Activated naive CD4-positive, alpha-beta T cell treated with Interleukin-2 at 50 U/mL for 16 hours (primary cell): ENCODE data around the gene AP1M1.
"Not testable (repeated sequence)": the region's sequence is repeated elsewhere in the genome, so short reads cannot be mapped to it uniquely, and the experiment has no call there.

ENCODE experiments used
- DNase-seq: peaks from one replicate; pipeline ENCODE4 v3.0.0-alpha.2; 2020

AP1M1 gene

GRCh38 chr19:16265205-16265604, 67.5 kb downstream of the AP1M1 start:
- DNase-seq: no peak

- DNase-seq: no peak
Measured at GRCh38 chr19:16265890-16266585, 68.3 kb downstream of the AP1M1 start.

DNA sequence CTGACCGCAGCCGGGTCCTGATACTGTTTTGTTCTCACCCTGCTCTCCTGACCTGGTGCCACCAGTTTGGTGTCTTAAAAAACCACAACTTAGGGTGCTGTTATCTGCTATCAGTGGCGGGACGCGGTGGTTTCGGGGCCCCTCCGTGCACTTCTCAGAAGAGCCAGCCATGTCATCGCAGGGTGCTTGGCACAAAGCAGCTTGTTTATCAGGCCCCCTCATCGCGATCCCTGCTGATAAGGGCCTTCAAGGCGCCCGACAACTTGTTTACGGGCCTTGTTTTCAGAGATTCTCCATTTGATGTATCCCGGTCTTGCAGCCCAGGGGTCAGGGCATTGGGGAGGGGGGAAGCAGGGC, 68.9 kb downstream of the AP1M1 start:
- DNase-seq: peak; percentile 65

GRCh38 chr19:16268676-16269319, 71.1 kb downstream of the AP1M1 start:
- DNase-seq: peak; percentile 53

GRCh38 chr19:16272945-16273344, 75.2 kb downstream of the AP1M1 start:
- DNase-seq: no peak

GRCh38 chr19:16274447-16274846, 76.7 kb downstream of the AP1M1 start:
- DNase-seq: no peak

- no peak for DNase-seq
Measured at GRCh38 chr19:16280306-16280705, 82.6 kb downstream of the AP1M1 start.

- DNase-seq: no peak
Measured at GRCh38 chr19:16281743-16282142, 84.0 kb downstream of the AP1M1 start.

- peak; percentile 78 for DNase-seq
Measured at GRCh38 chr19:16283210-16284061, 85.7 kb downstream of the AP1M1 start.

- no peak for DNase-seq
Measured at GRCh38 chr19:16284505-16284904, 86.8 kb downstream of the AP1M1 start.

DNA sequence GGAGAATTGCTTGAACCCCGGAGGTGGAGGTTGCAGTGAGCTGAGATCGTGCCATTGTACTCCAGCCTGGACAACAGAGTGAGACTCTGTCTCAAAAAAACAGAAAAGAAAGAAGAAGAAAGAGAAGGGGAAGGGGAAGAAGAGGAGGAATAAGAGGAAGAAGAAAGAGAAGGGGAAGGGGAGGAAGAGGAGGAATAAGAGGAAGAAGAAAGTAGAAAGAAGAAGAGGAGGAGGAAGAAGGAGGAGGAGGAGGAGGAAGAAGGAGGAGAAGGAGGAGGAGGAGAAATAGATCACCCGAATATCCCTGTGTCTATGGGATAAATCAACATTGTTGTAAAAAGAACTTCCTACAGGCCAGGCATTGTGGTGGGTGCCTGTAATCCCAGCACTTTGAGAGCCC, 87.4 kb downstream of the AP1M1 start:
- not testable (repeated sequence) for DNase-seq

DNA sequence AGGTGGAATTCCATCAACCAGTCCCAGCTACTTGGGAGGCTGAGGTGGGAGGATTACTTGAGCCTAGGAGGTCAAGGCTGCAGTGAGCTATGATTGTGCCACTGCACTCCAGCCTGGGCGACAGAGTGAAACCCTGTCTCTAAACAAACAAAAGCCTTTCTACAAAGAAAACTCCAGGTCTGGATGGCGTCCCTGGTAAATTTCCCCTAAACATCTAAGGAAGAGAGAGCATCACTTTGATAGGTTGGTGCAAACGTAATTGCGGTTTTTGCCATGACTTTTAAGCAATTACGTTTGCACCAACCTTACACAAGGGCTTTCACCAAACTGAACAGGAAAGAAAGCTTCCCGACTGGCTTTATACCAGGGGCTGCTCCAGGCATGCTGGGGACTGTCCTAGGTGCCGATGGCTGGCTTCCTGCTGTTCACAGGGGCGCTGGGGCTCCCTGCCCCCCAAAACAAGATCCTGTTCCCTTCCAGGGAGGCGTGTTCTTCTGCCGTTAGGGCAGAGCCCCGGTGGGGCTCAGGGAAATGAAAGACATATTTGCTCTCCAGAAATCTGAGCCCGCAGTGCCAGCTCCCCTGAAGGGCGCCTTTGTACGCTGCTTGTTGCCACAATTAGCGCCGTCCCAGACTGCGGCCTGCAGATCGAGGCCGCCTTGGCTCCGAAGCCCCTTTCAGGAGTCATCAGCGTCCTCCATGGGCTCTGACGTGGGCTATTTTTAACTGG, 88.2 kb downstream of the AP1M1 start:
- DNase-seq: no peak

DNA sequence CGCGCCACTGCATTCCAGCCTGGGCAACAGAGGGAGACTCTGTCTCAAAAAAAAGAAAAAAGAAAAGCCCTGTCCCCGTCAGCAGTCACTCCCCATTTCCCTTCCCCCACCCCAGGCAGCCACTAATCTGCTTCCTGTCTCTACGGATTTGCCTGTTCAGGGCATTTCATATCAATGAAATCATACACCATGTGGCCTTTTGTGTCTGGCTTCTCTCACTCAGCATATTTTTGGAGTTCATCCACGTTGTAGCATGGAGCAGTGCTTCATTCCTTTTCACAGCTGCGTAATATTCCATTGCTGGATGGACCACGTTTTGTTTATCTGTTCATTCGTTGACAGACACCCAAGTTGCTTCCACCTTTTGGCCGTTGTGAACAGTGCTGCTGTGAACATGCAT, 90.8 kb downstream of the AP1M1 start:
- DNase-seq: no peak

DNA sequence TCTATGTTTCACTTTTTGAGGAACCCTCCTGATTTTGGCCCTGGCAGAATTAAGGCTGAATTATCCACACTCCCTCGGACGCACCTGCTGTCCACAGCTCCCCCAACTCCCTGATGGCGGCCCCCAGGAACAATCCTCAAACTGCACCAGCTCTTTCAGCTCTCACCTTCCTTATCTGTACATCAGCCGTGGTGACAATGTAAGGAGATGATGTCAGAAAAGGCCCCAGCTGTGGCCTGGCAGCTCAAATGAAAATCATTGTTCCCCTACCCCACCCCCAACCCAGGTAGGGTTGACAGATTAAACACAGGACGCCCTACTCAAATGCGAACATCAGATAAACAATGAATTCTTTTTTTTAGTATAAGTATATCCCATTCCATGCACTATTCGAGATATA, 91.9 kb downstream of the AP1M1 start:
- no peak for DNase-seq

- DNase-seq: no peak
Measured at GRCh38 chr19:16290692-16291091, 93.0 kb downstream of the AP1M1 start.

GRCh38 chr19:16293118-16294091, 95.7 kb downstream of the AP1M1 start:
- no peak for DNase-seq

DNA sequence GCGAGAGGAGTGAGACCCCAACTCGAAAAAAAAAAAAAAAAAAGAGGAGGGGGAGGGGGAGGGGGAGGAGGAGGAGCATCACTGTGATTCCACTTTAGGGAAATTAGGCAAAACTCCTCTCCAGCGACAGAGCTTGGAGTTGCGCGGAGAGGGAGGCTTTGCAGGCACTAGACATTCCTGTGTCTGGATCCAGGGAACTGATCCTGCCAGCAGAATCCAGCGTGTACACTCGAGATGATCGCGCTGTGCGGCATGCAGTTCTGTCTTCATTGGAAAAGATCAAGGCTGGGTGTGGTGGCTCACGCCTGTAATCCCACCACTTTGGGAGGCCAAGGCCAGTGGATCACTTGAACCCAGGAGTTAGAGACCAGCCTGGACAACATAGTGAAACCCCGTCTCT, 97.3 kb downstream of the AP1M1 start:
- no peak for DNase-seq
